ENCODE measurements around the gene C14orf180. TPM values are rescaled to one million over a fixed set of nuclear protein-coding genes. Genes with fewer than 3 reads are reported as not detected.
"Not testable (repeated sequence)": the region's sequence is repeated elsewhere in the genome, so short reads cannot be mapped to it uniquely, and the experiment has no call there.

Gene C14orf180
- total RNA-seq, 1 experiment from 2014 or later: not detected

DNA sequence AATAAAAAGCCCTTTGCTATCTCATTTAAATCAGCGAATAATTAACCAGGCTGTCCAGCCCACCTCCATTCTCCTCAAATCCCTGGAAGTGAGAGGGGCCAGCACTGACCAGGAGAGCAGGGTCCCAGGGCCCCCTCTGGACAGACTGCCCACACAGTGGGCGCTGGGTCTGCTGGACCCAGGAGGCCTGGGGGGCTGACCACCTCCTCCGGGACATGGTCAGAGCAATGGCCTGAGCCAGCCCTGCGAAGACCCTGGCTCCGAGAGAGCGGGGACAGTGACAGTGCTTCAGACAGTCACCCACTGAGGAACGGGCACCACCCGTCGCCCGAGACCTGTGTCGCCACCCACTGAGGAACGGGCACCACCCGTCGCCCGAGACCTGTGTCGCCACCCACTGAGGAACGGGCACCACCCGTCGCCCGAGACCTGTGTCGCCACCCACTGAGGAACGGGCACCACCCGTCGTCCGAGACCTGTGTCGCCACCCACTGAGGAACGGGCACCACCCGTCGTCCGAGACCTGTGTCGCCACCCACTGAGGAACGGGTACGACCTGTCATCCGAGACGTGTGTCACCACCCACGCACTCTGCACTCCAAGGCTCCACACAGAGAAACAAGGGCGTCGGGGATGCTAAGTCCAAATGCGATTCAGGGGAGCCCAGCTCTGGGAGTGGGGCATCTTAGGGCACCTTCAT lies 57.4 kb downstream of the C14orf180 start:
- H3K27ac Mint-ChIP-seq; DNase-seq (ENCODE audit: low spot score); H3K9me3 Mint-ChIP-seq; H3K4me1 Mint-ChIP-seq; H3K27me3 Mint-ChIP-seq (ENCODE audit: low read depth); H3K4me3 Mint-ChIP-seq; CTCF ChIA-PET; POLR2A ChIA-PET; H3K36me3 Mint-ChIP-seq; ATAC-seq: not testable (repeated sequence)

DNA sequence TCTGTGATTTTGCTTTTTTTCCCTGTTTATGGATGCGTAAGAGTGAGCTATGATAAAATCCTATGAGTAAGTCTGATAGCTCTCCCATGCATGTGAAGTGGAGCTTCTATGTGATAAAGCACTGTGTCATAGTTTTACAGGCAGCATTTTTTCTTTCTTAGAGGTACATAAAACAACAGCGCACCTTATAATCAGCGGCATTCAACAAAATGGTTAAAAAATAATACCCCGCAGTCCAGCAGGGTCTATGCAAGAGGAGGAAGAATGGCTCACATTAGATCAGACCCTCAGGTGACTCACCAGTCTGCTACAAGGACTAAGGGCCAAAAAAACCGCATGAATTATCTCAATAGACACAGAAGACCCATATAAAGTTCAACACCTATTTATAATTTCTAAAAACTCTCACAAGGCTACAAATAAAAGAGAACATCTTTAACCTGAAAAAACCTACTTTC lies 58.0 kb downstream of the C14orf180 start:
- no peak for ATAC-seq

DNA sequence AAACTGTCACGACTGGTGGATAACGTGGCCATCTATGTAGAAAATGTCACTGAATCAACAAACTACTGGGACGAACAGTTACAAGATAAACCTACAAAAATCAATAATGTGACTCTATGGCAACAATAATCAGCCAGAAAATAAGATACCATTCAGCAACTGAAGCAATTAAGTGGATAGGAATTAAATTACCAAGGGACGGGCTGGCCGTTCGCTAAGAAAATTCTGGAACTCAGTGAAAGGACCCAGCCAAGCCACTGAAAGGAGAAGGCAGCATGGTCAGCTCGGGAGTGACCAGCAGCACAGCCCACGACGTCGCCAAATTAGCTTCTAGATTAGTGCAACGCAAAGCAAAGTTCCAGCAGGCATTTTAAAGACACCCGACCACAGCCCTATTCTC lies 58.6 kb downstream of the C14orf180 start:
- no peaks in the 10 kb centered on the region for H3K27me3 Mint-ChIP-seq (ENCODE audit: low read depth)
- TF ChIP-seq, protein P1, sequence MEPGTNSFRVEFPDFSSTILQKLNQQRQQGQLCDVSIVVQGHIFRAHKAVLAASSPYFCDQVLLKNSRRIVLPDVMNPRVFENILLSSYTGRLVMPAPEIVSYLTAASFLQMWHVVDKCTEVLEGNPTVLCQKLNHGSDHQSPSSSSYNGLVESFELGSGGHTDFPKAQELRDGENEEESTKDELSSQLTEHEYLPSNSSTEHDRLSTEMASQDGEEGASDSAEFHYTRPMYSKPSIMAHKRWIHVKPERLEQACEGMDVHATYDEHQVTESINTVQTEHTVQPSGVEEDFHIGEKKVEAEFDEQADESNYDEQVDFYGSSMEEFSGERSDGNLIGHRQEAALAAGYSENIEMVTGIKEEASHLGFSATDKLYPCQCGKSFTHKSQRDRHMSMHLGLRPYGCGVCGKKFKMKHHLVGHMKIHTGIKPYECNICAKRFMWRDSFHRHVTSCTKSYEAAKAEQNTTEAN (CRISPR knock-in tag; IDR thresholded peaks at IDR 0.05): no peak
- TF ChIP-seq, protein P2, sequence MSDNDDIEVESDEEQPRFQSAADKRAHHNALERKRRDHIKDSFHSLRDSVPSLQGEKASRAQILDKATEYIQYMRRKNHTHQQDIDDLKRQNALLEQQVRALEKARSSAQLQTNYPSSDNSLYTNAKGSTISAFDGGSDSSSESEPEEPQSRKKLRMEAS (CRISPR knock-in tag; IDR thresholded peaks at IDR 0.05): no peak
- TF ChIP-seq MXD4 (CRISPR knock-in tag; IDR thresholded peaks at IDR 0.05; ENCODE audit: borderline replicate concordance): no peak
- ChIA-PET POLR2A (no interaction called here), CTCF (no interaction called here)
- H3K9me3 Mint-ChIP-seq: no peaks in the 10 kb centered on the region
- no peak for ATAC-seq
- H3K27ac Mint-ChIP-seq: no peak overlapping the region; the same call in 1 of the 2 replicates
- no peaks in the 10 kb centered on the region for H3K36me3 Mint-ChIP-seq
- H3K4me1 Mint-ChIP-seq: no peaks in the 10 kb centered on the region
- no peak overlapping the region for H3K4me3 Mint-ChIP-seq
- no peak for DNase-seq (ENCODE audit: low spot score)

More for the DNA sequence above, 58.0 kb downstream of the C14orf180 start:
- no peaks in the 10 kb centered on the region for H3K27me3 Mint-ChIP-seq (ENCODE audit: low read depth)
- H3K9me3 Mint-ChIP-seq: no peaks in the 10 kb centered on the region
- CTCF ChIA-PET: no interaction called here
- H3K27ac Mint-ChIP-seq: no peak overlapping the region
- TF ChIP-seq CREB1 (CRISPR knock-in tag; IDR thresholded peaks at IDR 0.05) (no peak), GRHL2 (CRISPR knock-in tag; IDR thresholded peaks at IDR 0.05; ENCODE audit: insufficient replicate concordance, severe bottlenecking) (no peak)
- H3K4me3 Mint-ChIP-seq: no peak overlapping the region
- no peaks in the 10 kb centered on the region for H3K4me1 Mint-ChIP-seq
- DNase-seq (ENCODE audit: low spot score): no peak
- POLR2A ChIA-PET: no interaction called here
- H3K36me3 Mint-ChIP-seq: no peaks in the 10 kb centered on the region

DNA sequence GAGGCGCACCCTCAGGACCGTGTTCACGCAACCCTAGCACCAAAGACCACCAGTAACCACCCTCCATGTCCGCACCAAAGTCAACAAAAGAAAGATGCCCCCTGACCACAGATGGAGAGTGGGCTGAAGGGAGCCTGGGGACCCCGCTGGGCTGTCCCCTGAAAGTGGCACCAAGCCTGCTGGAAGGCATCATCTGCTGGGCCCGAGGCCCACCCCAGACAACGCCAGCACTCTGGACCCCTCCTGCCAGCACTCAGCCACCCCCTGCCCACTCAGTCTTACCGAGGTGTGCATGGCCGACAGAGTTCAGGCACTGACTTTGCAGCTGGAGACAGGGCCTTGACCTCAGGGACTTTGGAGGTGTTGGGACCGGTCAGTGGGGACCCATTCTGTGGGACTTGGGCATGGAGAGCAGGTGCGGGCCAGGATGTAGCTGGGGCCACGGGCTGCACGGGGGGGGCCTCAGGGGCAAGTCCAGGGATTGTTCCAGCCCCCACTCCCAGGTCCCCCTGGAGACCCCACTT lies 59.4 kb downstream of the C14orf180 start:
- ChIA-PET CTCF (interaction anchor here (1.8 kb wide), 1 partner anchor 501 kb away, joined by 4 read pairs; no protein-coding TSS in a partner anchor), POLR2A (no interaction called here)
- Mint-ChIP-seq H3K4me3 (no peak overlapping the region), H3K27me3 (ENCODE audit: low read depth) (no peaks in the 10 kb centered on the region; the same call in 1 of the 2 replicates), H3K4me1 (0 out of 2 replicates have a peak, but pooled peaks cover 2% of the 10 kb centered on the region), H3K27ac (no peak overlapping the region), H3K9me3 (no peaks in the 10 kb centered on the region), H3K36me3 (no peaks in the 10 kb centered on the region)
- DNase-seq (ENCODE audit: low spot score) (no peak), ATAC-seq (no peak)
- no peak for TF ChIP-seq ZNF671 (CRISPR knock-in tag; IDR thresholded peaks at IDR 0.05)
- TF ChIP-seq, protein P3, sequence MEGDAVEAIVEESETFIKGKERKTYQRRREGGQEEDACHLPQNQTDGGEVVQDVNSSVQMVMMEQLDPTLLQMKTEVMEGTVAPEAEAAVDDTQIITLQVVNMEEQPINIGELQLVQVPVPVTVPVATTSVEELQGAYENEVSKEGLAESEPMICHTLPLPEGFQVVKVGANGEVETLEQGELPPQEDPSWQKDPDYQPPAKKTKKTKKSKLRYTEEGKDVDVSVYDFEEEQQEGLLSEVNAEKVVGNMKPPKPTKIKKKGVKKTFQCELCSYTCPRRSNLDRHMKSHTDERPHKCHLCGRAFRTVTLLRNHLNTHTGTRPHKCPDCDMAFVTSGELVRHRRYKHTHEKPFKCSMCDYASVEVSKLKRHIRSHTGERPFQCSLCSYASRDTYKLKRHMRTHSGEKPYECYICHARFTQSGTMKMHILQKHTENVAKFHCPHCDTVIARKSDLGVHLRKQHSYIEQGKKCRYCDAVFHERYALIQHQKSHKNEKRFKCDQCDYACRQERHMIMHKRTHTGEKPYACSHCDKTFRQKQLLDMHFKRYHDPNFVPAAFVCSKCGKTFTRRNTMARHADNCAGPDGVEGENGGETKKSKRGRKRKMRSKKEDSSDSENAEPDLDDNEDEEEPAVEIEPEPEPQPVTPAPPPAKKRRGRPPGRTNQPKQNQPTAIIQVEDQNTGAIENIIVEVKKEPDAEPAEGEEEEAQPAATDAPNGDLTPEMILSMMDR (IDR thresholded peaks at IDR 0.05): no peak
- TF ChIP-seq CBFB (CRISPR knock-in tag; IDR thresholded peaks at IDR 0.05; ENCODE audit: low read depth): no peak
- TF ChIP-seq, protein P4, sequence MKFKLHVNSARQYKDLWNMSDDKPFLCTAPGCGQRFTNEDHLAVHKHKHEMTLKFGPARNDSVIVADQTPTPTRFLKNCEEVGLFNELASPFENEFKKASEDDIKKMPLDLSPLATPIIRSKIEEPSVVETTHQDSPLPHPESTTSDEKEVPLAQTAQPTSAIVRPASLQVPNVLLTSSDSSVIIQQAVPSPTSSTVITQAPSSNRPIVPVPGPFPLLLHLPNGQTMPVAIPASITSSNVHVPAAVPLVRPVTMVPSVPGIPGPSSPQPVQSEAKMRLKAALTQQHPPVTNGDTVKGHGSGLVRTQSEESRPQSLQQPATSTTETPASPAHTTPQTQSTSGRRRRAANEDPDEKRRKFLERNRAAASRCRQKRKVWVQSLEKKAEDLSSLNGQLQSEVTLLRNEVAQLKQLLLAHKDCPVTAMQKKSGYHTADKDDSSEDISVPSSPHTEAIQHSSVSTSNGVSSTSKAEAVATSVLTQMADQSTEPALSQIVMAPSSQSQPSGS (CRISPR knock-in tag; IDR thresholded peaks at IDR 0.05; ENCODE audit: borderline replicate concordance, low read depth): no peak
- TF ChIP-seq, protein P5, sequence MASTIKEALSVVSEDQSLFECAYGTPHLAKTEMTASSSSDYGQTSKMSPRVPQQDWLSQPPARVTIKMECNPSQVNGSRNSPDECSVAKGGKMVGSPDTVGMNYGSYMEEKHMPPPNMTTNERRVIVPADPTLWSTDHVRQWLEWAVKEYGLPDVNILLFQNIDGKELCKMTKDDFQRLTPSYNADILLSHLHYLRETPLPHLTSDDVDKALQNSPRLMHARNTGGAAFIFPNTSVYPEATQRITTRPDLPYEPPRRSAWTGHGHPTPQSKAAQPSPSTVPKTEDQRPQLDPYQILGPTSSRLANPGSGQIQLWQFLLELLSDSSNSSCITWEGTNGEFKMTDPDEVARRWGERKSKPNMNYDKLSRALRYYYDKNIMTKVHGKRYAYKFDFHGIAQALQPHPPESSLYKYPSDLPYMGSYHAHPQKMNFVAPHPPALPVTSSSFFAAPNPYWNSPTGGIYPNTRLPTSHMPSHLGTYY (CRISPR knock-in tag; IDR thresholded peaks at IDR 0.05): no peak
- TF ChIP-seq ZNF232 (CRISPR knock-in tag; IDR thresholded peaks at IDR 0.05): no peak
- no peak for TF ChIP-seq OVOL2 (CRISPR knock-in tag; IDR thresholded peaks at IDR 0.05; ENCODE audit: borderline replicate concordance)
